Aorta (tissue), 5 donors: ENCODE results near the gene RNU6-9. TPM values are rescaled to one million over a fixed set of nuclear protein-coding genes. Genes with fewer than 3 reads are reported as not detected.
"Not testable (repeated sequence)": the region's sequence is repeated elsewhere in the genome, so short reads cannot be mapped to it uniquely, and the experiment has no call there.

Experiments
- ATAC-seq: fragments of 200-7000 bp; cut with Tn5 transposase; one replicate; pipeline ENCODE4 v1.9.1; 2022; ENCODE audit warnings: moderate library complexity; ENCODE audit not compliant: low FRiP score
- DNase-seq, 2 donors: peaks; one replicate each; pipeline ENCODE4 v3.0.0-alpha.2; 2020
- H3K27ac ChIP-seq, 2 donors: one replicate each; pipeline ENCODE4 v1.5.1; 2013; ENCODE audit warnings: low read length in 2 of 2, mild to moderate bottlenecking in 2 of 2, moderate library complexity in 2 of 2, control low read depth in 1 of 2, inconsistent platforms in 1 of 2, low read depth in 1 of 2
- H3K27me3 ChIP-seq, 2 donors: one replicate each; pipeline ENCODE4 v1.6.1; 2013; ENCODE audit warnings: control low read depth in 1 of 2, low read length in 1 of 2, mild to moderate bottlenecking in 1 of 2, moderate library complexity in 1 of 2; ENCODE audit not compliant: insufficient read depth in 2 of 2, control insufficient read depth in 1 of 2
- H3K36me3 ChIP-seq, 2 donors: one replicate each; pipeline ENCODE4 v1.6.1; 2013; ENCODE audit warnings: control low read depth in 1 of 2, low read length in 1 of 2, mild to moderate bottlenecking in 1 of 2; ENCODE audit not compliant: insufficient read depth in 2 of 2, control insufficient read depth in 1 of 2
- H3K4me1 ChIP-seq, 2 donors: one replicate each; pipeline ENCODE4 v1.6.1; 2013; ENCODE audit warnings: low read length in 2 of 2, control low read depth in 1 of 2, mild to moderate bottlenecking in 1 of 2, moderate library complexity in 1 of 2; ENCODE audit not compliant: insufficient read depth in 2 of 2, control insufficient read depth in 1 of 2
- H3K4me3 ChIP-seq, 2 donors: one replicate each; pipeline ENCODE4 v1.5.1; 2013; ENCODE audit warnings: low read length in 2 of 2, control low read depth in 1 of 2, mild to moderate bottlenecking in 1 of 2
- H3K9me3 ChIP-seq: one replicate; pipeline ENCODE4 v1.6.1; 2013; ENCODE audit warnings: mild to moderate bottlenecking, low read length; ENCODE audit not compliant: control insufficient read depth
- WGBS, 2 donors: extraction: QIAGEN DNeasy Blood & Tissue Kit; methylation state at CpG; one replicate each; pipeline ENCODE4 v1.1.7; 2013; 5-methylcytosine and 5-hydroxymethylcytosine counted together
- intact Hi-C, 2 donors: fragments of 100-400 bp; cut with DNase I; formaldehyde crosslinking; loops; one replicate each; pipeline versions ENCODE4 v1.14.2 to v1.15.0; 2022
- polyA plus RNA-seq, 2 donors: library from polyadenylated mRNA; stranded (reverse); fragments of 200-250 nt; gene quantifications; one replicate each; pipeline ENCODE4 v1.2.3, GENCODE V29; 2013
- total RNA-seq, 2 donors: library from RNA; stranded (reverse); fragmentation: NEBNext Ultra II Directional; extraction: Animal tissue kit (Norgen Biotek cat#: 25700); gene quantifications; one replicate each; pipeline ENCODE4 v1.2.1, GENCODE V29; 2021
- donor health status: healthy with polysubstance abuse.
- donor health status: Bipolar disorder and iron deficiency.
- donor health status: DM: no; HTN: no; CAD: no.
- donor health status: DM: no; HTN: no; CAD: no.
- donor health status: DM: yes; HTN: yes; CAD: no.

Gene RNU6-9
- total and polyA plus RNA-seq, 4 donors = not detected

- intact Hi-C loops = no loop called here
These were observed 20.2 kb upstream of the RNU6-9 start for GRCh38 chr19:873084-873483.

GRCh38 chr19:873561-874041 lies 19.7 kb upstream of the RNU6-9 start:
- Histone ChIP-seq H3K36me3 (no peaks in the 10 kb centered on the region), H3K4me3 (no peak overlapping the region), H3K27ac (no peak overlapping the region), H3K9me3 (no peaks in the 10 kb centered on the region), H3K4me1 (no peaks in the 10 kb centered on the region), H3K27me3 (no peaks in the 10 kb centered on the region)
- no peak for DNase-seq
- no peak for ATAC-seq
- intact Hi-C loops = no loop called here
- 93 to 95% methylated on average over 22 of the region's 22 CpGs for WGBS, 2 donors

More at GRCh38 chr19:873084-873483, 20.2 kb upstream of the RNU6-9 start:
- Histone ChIP-seq H3K27me3 (no peaks in the 10 kb centered on the region), H3K36me3 (no peaks in the 10 kb centered on the region), H3K27ac (no peak overlapping the region), H3K4me1 (no peaks in the 10 kb centered on the region), H3K9me3 (no peaks in the 10 kb centered on the region), H3K4me3 (no peak overlapping the region)
- ATAC-seq = no peak
- WGBS, 2 donors = 90 to 100% methylated on average over 3 to 13 of the region's 13 CpGs
- no peak for DNase-seq

GRCh38 chr19:875265-875879 lies 17.9 kb upstream of the RNU6-9 start:
- no peaks in the 10 kb centered on the region for H3K4me1 ChIP-seq
- intact Hi-C loops = no loop called here
- no peak overlapping the region for H3K27ac ChIP-seq
- H3K36me3 ChIP-seq = no peaks in the 10 kb centered on the region
- H3K9me3 ChIP-seq = no peaks in the 10 kb centered on the region
- ATAC-seq (no peak), DNase-seq (no peak)
- no peaks in the 10 kb centered on the region for H3K27me3 ChIP-seq
- no peak overlapping the region for H3K4me3 ChIP-seq
- WGBS, 2 donors = 93% methylated on average over 28 of the region's 28 CpGs

GRCh38 chr19:876089-876488 lies 17.2 kb upstream of the RNU6-9 start:
- H3K27ac ChIP-seq = no peak overlapping the region
- peaks cover 0 to 1% of the 10 kb centered on the region in 2 donors for H3K36me3 ChIP-seq
- DNase-seq (no peak), ATAC-seq (no peak)
- no peak overlapping the region for H3K4me3 ChIP-seq
- H3K9me3 ChIP-seq = no peaks in the 10 kb centered on the region
- intact Hi-C loops = no loop called here
- H3K4me1 ChIP-seq = no peaks in the 10 kb centered on the region
- no peaks in the 10 kb centered on the region for H3K27me3 ChIP-seq
- WGBS, 2 donors = 74 to 80% methylated on average over 18 of the region's 18 CpGs

GRCh38 chr19:876780-877314 lies 16.4 kb upstream of the RNU6-9 start:
- peaks cover 0 to 1% of the 10 kb centered on the region in 2 donors for H3K36me3 ChIP-seq
- ATAC-seq = no peak

GRCh38 chr19:877992-878660 lies 15.2 kb upstream of the RNU6-9 start:
- WGBS, 2 donors = 84 to 89% methylated on average over 14 to 23 of the region's 23 CpGs
- not testable (repeated sequence) for ATAC-seq

More at GRCh38 chr19:876780-877314, 16.4 kb upstream of the RNU6-9 start:
- no peak for DNase-seq
- no peaks in the 10 kb centered on the region for H3K27me3 ChIP-seq
- H3K4me1 ChIP-seq = no peaks in the 10 kb centered on the region
- WGBS, 2 donors = 92 to 94% methylated on average over 29 of the region's 29 CpGs
- H3K27ac ChIP-seq = no peak overlapping the region
- H3K4me3 ChIP-seq = no peak overlapping the region
- intact Hi-C loops = no loop called here
- H3K9me3 ChIP-seq = no peaks in the 10 kb centered on the region

GRCh38 chr19:878751-879561 lies 14.3 kb upstream of the RNU6-9 start:
- 86 to 89% methylated on average over 20 to 24 of the region's 24 CpGs for WGBS, 2 donors
- H3K36me3 ChIP-seq, H3K27ac ChIP-seq, intact Hi-C loops, DNase-seq, H3K4me1 ChIP-seq, H3K4me3 ChIP-seq, H3K27me3 ChIP-seq, H3K9me3 ChIP-seq, ATAC-seq: not testable (repeated sequence)

More at GRCh38 chr19:877992-878660, 15.2 kb upstream of the RNU6-9 start:
- H3K36me3 ChIP-seq, DNase-seq, H3K27me3 ChIP-seq, H3K4me1 ChIP-seq, H3K27ac ChIP-seq, H3K9me3 ChIP-seq, intact Hi-C loops, H3K4me3 ChIP-seq: not testable (repeated sequence)

GRCh38 chr19:879711-880438 lies 13.4 kb upstream of the RNU6-9 start:
- intact Hi-C loops = no loop called here
- 87 to 88% methylated on average over 34 to 37 of the region's 37 CpGs for WGBS, 2 donors
- H3K27me3 ChIP-seq = no peaks in the 10 kb centered on the region
- ATAC-seq (no peak), DNase-seq (no peak)
- H3K9me3 ChIP-seq = no peaks in the 10 kb centered on the region
- H3K4me3 ChIP-seq = no peak overlapping the region
- no peak overlapping the region for H3K27ac ChIP-seq
- H3K36me3 ChIP-seq = peaks cover 0 to 1% of the 10 kb centered on the region in 2 donors
- H3K4me1 ChIP-seq = no peaks in the 10 kb centered on the region
